SK-N-SH (cell line): ENCODE data around the gene LPGAT1.

Experiments
- CTCF ChIP-seq: fragments of 200-600 bp; sonication (generic); IDR thresholded peaks from 2 replicates; pipeline ENCODE4 v1.6.1; 2017; ENCODE audit warnings: antibody characterized with exemption, mild to moderate bottlenecking, moderate library complexity
- FOSL2 ChIP-seq: IDR thresholded peaks from 2 replicates; pipeline ENCODE4 v1.4.0; 2012; ENCODE audit warnings: low read depth, mild to moderate bottlenecking, moderate library complexity, borderline replicate concordance
- GABPA ChIP-seq: IDR thresholded peaks from 2 replicates; pipeline ENCODE4 v1.4.0; 2012; ENCODE audit warnings: low read depth, mild to moderate bottlenecking
- IRF3 ChIP-seq: fragments of 150-350 bp; IDR thresholded peaks from 2 replicates; pipeline ENCODE4 v1.6.1; 2016; ENCODE audit warnings: mild to moderate bottlenecking, low read depth, low read length
- MAX ChIP-seq: IDR thresholded peaks from 2 replicates; pipeline ENCODE4 v1.4.0; 2012; ENCODE audit warnings: low read depth
- MXI1 ChIP-seq: IDR thresholded peaks from 2 replicates; pipeline ENCODE4 v1.6.1; 2012; ENCODE audit warnings: mild to moderate bottlenecking, low read depth, low read length, improper control_type of control experiment
- PBX3 ChIP-seq: IDR thresholded peaks from 2 replicates; pipeline ENCODE4; 2012
- POLR2AphosphoS5 ChIP-seq: IDR thresholded peaks from 2 replicates; pipeline ENCODE4 v1.6.1; 2012; ENCODE audit warnings: low read depth, low read length
- RCOR1 ChIP-seq: fragments of 150-350 bp; IDR thresholded peaks from 2 replicates; pipeline ENCODE4 v1.6.1; 2017; ENCODE audit warnings: antibody characterized with exemption, low read length
- REST ChIP-seq: IDR thresholded peaks from 2 replicates; pipeline ENCODE4 v1.6.1; 2012; ENCODE audit warnings: mild to moderate bottlenecking, low read depth, low read length, moderate library complexity
- SMC3 ChIP-seq: IDR thresholded peaks from 2 replicates; pipeline ENCODE4 v1.6.1; 2012; ENCODE audit warnings: low read depth, low read length, improper control_type of control experiment
- TAF1 ChIP-seq: IDR thresholded peaks from 2 replicates; pipeline ENCODE4 v1.6.1; 2012; ENCODE audit warnings: low read depth, mild to moderate bottlenecking, low read length, moderate library complexity, borderline replicate concordance
- USF2 ChIP-seq: fragments of 150-350 bp; IDR thresholded peaks from 2 replicates; pipeline ENCODE4 v1.6.1; 2017; ENCODE audit warnings: antibody characterized with exemption, low read length, low read depth, borderline replicate concordance

GRCh38 chr1:211811848-211812247 lies 18.7 kb downstream of the LPGAT1 start:
- TF ChIP-seq CTCF = no peak
- no peak for TF ChIP-seq MAX
- TF ChIP-seq RCOR1 = no peak
- TF ChIP-seq FOSL2 = no peak
- no peak for TF ChIP-seq USF2
- no peak for TF ChIP-seq GABPA
- no peak for TF ChIP-seq MXI1
- no peak for TF ChIP-seq POLR2AphosphoS5
- TF ChIP-seq TAF1 = no peak
- no peak for TF ChIP-seq SMC3
- TF ChIP-seq PBX3 = no peak
- no peak for TF ChIP-seq REST
- TF ChIP-seq IRF3 = no peak
